ENCODE data around the gene ADGRG4.

DNA sequence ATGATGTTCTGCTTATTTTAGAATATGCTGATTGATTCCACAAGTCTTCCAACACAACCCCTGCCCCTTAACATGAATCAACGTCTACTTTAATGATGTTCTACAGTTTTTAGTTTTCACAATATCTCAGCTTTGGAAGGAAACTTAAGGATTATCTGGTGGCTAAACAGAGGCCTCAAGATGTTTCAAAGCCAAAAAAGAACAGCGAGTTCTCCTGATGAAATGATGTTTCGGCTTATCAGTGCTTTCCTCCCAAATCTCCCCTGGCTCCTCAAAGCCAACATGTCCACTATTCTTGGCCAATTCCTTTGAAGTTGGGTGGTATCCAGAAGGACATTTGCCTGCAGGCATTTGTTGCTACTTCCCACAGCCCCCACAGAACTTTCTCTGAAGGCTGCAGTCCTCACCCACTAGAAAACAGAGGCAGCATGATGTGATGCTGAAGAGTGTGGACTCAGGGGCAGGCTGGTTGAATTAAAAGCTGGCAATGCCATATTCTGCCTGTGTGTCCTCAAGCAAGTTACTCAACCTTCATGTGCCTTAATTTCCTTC lies 87.3 kb downstream of the ADGRG4 start:
- TF ChIP-seq, protein P1, sequence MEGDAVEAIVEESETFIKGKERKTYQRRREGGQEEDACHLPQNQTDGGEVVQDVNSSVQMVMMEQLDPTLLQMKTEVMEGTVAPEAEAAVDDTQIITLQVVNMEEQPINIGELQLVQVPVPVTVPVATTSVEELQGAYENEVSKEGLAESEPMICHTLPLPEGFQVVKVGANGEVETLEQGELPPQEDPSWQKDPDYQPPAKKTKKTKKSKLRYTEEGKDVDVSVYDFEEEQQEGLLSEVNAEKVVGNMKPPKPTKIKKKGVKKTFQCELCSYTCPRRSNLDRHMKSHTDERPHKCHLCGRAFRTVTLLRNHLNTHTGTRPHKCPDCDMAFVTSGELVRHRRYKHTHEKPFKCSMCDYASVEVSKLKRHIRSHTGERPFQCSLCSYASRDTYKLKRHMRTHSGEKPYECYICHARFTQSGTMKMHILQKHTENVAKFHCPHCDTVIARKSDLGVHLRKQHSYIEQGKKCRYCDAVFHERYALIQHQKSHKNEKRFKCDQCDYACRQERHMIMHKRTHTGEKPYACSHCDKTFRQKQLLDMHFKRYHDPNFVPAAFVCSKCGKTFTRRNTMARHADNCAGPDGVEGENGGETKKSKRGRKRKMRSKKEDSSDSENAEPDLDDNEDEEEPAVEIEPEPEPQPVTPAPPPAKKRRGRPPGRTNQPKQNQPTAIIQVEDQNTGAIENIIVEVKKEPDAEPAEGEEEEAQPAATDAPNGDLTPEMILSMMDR (conservative IDR thresholded peaks at IDR 0.05 in 1 of 2, IDR thresholded peaks at IDR 0.05 in 1 of 2; ENCODE audit: low read depth in 1 of 2, low read length in 2 of 2): no peak
- no peak for TF ChIP-seq EZH2 (IDR thresholded peaks at IDR 0.05; ENCODE audit: low read length, missing control alignments)

Data from fibroblast of lung (primary cell).